ENCODE data around the gene BSN. TPM values are rescaled to one million over a fixed set of nuclear protein-coding genes. Genes with fewer than 3 reads are reported as not detected.

BSN gene, protein sequence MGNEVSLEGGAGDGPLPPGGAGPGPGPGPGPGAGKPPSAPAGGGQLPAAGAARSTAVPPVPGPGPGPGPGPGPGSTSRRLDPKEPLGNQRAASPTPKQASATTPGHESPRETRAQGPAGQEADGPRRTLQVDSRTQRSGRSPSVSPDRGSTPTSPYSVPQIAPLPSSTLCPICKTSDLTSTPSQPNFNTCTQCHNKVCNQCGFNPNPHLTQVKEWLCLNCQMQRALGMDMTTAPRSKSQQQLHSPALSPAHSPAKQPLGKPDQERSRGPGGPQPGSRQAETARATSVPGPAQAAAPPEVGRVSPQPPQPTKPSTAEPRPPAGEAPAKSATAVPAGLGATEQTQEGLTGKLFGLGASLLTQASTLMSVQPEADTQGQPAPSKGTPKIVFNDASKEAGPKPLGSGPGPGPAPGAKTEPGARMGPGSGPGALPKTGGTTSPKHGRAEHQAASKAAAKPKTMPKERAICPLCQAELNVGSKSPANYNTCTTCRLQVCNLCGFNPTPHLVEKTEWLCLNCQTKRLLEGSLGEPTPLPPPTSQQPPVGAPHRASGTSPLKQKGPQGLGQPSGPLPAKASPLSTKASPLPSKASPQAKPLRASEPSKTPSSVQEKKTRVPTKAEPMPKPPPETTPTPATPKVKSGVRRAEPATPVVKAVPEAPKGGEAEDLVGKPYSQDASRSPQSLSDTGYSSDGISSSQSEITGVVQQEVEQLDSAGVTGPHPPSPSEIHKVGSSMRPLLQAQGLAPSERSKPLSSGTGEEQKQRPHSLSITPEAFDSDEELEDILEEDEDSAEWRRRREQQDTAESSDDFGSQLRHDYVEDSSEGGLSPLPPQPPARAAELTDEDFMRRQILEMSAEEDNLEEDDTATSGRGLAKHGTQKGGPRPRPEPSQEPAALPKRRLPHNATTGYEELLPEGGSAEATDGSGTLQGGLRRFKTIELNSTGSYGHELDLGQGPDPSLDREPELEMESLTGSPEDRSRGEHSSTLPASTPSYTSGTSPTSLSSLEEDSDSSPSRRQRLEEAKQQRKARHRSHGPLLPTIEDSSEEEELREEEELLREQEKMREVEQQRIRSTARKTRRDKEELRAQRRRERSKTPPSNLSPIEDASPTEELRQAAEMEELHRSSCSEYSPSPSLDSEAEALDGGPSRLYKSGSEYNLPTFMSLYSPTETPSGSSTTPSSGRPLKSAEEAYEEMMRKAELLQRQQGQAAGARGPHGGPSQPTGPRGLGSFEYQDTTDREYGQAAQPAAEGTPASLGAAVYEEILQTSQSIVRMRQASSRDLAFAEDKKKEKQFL (N-terminal part only)
- under 1 TPM; 0.31 to 0.68 (median 0.50) TPM for total RNA-seq
- long read RNA-seq = 0 reads

DNA sequence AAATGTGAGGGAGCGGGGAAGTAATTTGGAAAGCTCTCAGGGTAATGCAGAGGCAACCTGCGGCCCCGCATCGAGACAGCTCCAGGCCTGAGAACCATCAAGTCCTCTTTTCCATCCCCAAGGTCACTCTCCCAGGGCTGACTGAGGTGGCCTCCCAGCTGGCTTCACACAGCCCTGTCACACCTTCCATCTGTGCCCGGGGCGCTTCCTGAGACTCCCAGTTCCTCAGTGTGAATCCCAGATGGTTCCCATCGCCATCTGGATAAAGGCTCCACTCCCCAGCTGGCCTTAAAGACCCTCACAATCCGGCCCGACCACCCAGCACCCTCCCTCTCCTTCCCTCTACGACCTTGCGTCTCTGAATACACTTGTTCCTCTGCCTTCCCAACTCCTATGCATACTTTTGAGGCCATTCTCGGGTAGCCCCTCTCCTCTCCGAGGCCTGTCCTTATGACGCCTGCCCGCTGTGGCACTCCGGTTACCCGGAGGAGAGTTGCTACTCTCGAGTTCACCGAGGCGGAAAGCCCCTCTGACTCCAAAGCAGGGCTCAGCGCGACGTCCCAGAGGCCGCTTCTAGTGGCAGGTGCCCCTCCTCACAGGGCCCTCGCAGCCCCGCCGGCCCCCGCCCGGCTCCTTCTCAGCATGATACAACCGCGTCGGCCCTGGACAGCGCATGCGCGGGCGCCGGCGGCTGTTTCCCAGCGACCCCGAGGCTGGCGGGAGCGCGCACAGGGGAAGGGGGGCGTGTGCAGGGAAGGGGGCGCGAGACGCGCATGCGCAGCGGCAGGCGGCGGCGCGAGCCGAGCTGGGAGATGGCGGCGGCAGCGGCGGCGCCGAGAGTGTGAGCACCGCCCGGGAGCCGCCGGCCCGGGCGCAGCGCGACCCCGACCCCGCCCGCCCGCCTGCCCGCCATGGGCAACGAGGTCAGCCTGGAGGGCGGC lies at the start of gene BSN:
TSS of gene BSN (plus strand) at position 786 of the 941 bp plus-strand sequence. CDS start at position 912, 126 bp downstream.
- H3K4me3 ChIP-seq = peak within 1 kb of the TSS; percentile 67 to 72 (median 68)
- intact Hi-C loops (cut with DNase I) = no loop called here
- no peaks in the 10 kb centered on the region for H3K9me3 ChIP-seq
- H3K27ac ChIP-seq = no peak within 1 kb of the TSS
- no peaks in the 10 kb centered on the region for H3K27me3 ChIP-seq
- peaks cover 0 to 12% (median 2%) of the 10 kb centered on the region in 4 donors for H3K4me1 ChIP-seq
- H3K36me3 ChIP-seq = no peaks in the 10 kb centered on the region
- 6% methylated on average over 23 of the region's 76 CpGs for WGBS (ENCODE audit: insufficient coverage, low coverage, low lambda C conversion rate, missing lambda C conversion rate)
- peak; percentile 90 to 94 (median 91) for DNase-seq
- ATAC-seq = peak; percentile 91 to 97 (median 96)
- TF ChIP-seq, protein P1, sequence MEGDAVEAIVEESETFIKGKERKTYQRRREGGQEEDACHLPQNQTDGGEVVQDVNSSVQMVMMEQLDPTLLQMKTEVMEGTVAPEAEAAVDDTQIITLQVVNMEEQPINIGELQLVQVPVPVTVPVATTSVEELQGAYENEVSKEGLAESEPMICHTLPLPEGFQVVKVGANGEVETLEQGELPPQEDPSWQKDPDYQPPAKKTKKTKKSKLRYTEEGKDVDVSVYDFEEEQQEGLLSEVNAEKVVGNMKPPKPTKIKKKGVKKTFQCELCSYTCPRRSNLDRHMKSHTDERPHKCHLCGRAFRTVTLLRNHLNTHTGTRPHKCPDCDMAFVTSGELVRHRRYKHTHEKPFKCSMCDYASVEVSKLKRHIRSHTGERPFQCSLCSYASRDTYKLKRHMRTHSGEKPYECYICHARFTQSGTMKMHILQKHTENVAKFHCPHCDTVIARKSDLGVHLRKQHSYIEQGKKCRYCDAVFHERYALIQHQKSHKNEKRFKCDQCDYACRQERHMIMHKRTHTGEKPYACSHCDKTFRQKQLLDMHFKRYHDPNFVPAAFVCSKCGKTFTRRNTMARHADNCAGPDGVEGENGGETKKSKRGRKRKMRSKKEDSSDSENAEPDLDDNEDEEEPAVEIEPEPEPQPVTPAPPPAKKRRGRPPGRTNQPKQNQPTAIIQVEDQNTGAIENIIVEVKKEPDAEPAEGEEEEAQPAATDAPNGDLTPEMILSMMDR (IDR thresholded peaks at IDR 0.05) = no peak
- no peak for TF ChIP-seq POLR2A (IDR thresholded peaks at IDR 0.05)

DNA sequence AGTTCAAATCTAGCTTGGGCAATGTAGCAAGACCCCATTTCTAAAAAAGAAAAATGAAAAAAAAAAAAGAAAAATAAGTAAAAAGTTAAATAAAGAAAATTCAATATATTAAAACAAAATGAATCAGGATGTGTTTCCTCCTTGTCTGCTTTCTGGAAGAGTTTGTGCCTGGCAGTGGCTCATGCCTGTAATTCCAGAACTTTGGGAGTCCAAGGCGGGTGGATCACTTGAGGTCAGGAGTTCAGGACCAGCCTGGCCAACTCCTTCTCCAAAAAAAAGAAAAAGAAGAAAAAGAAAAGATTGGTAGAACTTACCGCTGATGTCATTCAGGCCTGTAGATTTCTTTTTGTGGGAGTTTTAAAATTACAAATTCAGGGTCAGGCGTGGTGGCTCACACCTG lies 47.4 kb upstream of the BSN start:
- H3K4me3 ChIP-seq = no peak overlapping the region
- H3K27ac ChIP-seq = no peak overlapping the region
- DNase-seq (peak in 1 of 3 donors; percentile 0), ATAC-seq (no peak)
- intact Hi-C loops (cut with DNase I) = no loop called here
- H3K9me3 ChIP-seq = no peaks in the 10 kb centered on the region
- H3K27me3 ChIP-seq = no peaks in the 10 kb centered on the region
- H3K4me1 ChIP-seq = peaks cover 0 to 13% (median 0%) of the 10 kb centered on the region in 4 donors
- WGBS (ENCODE audit: insufficient coverage, low coverage, low lambda C conversion rate, missing lambda C conversion rate) = 73% methylated on average over 3 of the region's 3 CpGs
- TF ChIP-seq, protein P1 (IDR thresholded peaks at IDR 0.05) = no peak
- no peak for TF ChIP-seq POLR2A (IDR thresholded peaks at IDR 0.05)
- H3K36me3 ChIP-seq = peaks cover 0 to 13% (median 0%) of the 10 kb centered on the region in 4 donors

DNA sequence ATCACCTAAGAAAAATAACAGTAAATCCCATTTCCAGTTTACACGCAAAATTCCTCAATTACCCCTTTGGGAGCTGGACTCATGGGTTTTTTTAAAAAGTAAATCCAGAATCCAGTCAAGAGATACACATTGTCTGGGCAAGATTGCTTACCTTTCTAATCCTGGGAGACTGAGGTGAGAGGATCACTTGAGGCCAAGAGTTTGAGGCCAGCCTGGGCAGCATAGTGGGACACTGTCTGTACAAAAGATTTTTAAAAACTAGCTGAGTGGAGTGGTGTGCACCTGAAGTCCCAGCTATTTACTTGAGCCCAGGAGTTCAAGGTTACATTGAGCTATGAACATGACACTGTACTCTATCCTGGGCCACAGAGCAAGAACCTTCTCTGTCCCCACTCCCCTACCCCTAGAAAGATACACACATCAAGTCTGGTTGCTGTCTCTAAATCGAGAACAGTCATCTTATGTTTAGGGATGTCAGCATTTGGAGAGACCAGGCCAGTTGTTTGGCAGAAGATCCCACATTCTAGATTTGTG lies 45.2 kb upstream of the BSN start:
- H3K36me3 ChIP-seq = peaks cover 0 to 13% (median 0%) of the 10 kb centered on the region in 4 donors
- peak overlapping the region in 1 of 3 donors; percentile 7 for H3K27ac ChIP-seq
- no peaks in the 10 kb centered on the region for H3K27me3 ChIP-seq
- H3K4me1 ChIP-seq = peaks cover 0 to 32% (median 8%) of the 10 kb centered on the region in 4 donors
- no peak overlapping the region for H3K4me3 ChIP-seq
- WGBS (ENCODE audit: insufficient coverage, low coverage, low lambda C conversion rate, missing lambda C conversion rate) = 14% methylated on average over 2 of the region's 2 CpGs
- TF ChIP-seq, protein P1 (IDR thresholded peaks at IDR 0.05) = no peak
- TF ChIP-seq POLR2A (IDR thresholded peaks at IDR 0.05) = no peak
- intact Hi-C loops (cut with DNase I) = no loop called here
- H3K9me3 ChIP-seq = no peaks in the 10 kb centered on the region
- DNase-seq (peak in 1 of 3 donors; percentile 5), ATAC-seq (peak in 2 of 4 donors; percentile 24 to 28)

Measured in right lobe of liver (tissue), 6 donors.